SH-SY5Y (cell line): ENCODE measurements around the gene OSBPL3.

Experiments
- GATA2 ChIP-seq: IDR thresholded peaks from 2 replicates; pipeline ENCODE4 v1.6.1; 2011; ENCODE audit warnings: mild to moderate bottlenecking, low read depth, low read length
- GATA3 ChIP-seq: IDR thresholded peaks from 2 replicates; pipeline ENCODE4 v1.6.1; 2011; ENCODE audit warnings: low read depth, mild to moderate bottlenecking, low read length, moderate library complexity

The OSBPL3 gene

DNA sequence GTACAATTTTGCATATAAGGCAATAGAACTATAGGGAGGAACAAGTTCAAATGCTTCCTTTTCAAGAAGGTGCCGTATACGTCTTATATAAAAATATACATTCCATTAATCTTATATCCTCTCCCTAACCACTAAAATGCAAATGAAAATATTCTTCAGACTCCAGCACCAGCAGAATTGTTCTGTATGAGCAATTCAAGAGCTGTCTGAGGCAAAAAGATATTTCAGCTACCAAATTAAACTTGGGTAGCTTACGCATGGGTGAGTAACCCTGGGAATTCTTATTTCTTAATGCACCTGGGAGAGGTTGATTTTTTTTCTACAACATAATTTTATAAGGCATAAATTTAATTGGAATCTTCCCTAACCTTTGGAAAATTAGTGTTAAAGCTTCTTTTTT, 180.5 kb downstream of the OSBPL3 start:
- no peak for TF ChIP-seq GATA3
- no peak for TF ChIP-seq GATA2

DNA sequence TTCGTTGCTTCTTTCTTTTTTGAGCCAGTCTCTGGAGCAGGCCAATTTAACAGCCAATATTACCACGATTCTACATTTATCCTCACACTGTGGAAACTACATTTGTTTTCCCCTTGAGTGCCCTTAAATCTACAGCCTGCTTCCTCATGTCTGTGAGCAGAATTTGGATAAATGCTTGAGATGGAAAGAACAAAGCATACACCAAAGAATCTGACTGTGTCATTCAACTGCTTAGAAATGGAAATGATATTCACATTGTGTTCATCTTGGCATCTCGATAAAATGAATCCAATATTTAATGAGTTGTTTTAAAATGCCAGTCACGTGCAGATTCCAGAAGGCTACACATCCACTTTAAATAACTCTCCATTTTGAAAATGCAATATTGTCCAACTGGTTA, 181.7 kb downstream of the OSBPL3 start:
- no peak for TF ChIP-seq GATA2
- TF ChIP-seq GATA3: no peak

GRCh38 chr7:24797270-24797669, 182.7 kb downstream of the OSBPL3 start:
- TF ChIP-seq GATA3 (no peak), GATA2 (no peak)

- TF ChIP-seq GATA3 (no peak), GATA2 (no peak)
Measured at GRCh38 chr7:24795407-24795767, 184.6 kb downstream of the OSBPL3 start.

DNA sequence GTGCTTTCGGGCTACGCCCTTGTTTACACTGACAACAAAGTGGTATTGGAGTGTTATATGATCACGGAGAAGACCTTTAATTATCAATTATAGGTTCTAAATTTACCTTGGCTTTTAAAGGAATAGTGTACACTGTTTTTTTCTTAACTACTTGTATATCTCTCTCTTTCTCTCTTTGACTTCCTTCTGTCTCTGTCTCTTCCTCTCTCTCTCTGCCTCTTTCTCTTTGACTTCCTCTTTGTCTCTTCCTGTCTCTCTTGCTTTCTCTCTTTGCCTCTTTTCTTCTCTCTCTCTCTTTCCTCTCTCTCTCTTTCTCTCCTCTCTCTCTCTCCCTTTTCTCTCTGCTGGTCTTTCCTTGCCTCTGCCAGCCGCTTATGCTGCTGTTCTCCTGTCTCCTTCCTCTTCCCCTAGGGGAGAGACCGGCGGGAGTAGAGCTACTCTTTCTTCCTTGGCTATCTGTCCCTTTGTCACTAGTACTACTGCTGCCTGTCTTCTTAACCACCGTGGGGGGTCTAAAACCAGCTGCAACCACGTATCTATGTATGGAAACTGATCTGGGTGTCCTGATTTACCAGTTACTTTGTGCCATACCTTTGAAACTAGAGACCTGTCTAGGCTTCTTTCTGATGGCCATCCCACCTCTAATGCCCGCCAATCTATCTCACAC, 185.9 kb downstream of the OSBPL3 start:
- TF ChIP-seq GATA2 (no peak), GATA3 (no peak)

DNA sequence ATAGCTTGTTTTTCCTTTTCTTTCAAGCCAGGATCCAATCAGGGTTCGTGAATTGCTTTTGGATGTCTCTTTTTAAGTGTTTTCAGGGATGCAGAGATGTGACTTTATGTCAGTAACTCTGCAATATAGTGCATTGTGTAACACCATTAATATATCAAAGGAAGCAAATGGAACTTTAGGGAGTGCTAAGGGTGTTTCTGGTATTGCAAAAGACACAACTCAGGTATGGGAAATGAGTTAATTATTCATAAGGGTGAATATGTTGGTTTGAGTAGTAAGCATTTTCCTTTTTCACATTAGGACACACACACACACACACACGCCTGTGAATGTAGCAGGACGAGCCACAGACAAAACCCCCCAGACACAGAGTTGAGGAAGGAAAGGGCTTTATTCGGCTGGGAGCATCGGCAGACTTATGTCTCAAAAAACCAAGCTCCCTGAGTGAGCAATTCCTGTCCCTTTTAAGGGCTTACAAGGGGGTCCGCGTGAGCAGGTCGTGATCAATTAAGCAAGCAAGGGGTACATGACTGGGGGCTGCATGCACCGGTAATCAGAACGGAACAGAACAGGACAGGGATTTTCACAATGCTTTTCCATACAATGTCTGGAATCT, 190.9 kb downstream of the OSBPL3 start:
- TF ChIP-seq GATA3 (no peak), GATA2 (no peak)

DNA sequence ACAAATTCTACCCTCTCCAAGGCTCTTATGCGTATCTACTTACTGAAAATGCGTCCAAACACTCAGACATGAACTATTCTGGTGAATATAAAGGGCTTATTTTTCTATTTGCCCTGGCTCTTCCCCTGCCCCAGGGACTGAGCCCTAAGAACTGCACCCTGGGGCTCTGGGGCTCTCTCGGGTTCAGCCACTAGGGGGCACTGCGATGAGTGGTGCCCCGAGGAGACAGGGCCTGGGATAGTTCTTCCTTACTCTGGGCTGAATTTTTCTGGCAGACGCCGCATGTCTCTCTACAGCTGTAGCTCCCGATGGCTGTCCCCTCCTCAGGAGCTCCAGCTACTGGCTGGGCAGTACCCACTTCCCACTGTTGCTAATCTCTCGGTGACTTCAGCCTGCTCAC, 191.9 kb downstream of the OSBPL3 start:
- TF ChIP-seq GATA2 (no peak), GATA3 (no peak)

DNA sequence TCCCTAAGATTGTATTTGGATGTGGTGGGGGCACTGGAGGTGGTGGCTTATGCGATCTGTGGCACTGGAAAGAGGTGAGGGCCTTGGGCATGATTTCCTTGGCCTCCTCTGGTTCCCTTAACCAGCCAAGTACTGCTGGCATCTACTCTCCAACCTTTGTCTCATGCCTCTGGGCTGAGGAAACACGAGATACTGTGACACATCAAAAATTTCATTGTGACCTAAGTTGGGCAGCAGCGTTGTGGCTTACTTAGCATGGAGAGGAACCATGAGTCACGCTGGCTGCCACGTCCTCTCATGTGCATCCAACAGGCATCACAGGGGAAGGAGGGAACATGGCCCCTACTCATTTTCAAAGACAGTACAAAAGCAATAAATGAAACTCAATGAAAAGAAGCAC, 193.0 kb downstream of the OSBPL3 start:
- TF ChIP-seq GATA2 (no peak), GATA3 (no peak)

DNA sequence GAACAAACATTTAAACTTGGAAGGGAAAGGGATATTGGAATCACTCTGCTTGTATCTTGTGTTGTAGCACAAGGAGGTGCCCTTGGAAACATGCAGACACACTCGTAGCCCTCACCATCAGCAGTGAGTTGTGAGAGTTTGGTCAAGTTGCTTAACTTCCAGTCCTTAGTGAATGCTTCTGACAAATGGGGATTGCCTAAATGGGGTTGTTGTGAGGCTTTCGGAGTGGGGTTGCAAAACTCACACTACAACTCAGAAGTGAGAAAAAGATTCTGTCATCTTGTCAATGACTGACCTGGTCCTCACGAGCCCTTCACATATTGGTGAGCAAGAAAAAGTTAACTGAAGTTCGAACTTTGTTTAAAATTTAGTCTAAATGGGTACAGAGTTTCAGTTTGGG, 193.7 kb downstream of the OSBPL3 start:
- TF ChIP-seq GATA2 (no peak), GATA3 (no peak)

DNA sequence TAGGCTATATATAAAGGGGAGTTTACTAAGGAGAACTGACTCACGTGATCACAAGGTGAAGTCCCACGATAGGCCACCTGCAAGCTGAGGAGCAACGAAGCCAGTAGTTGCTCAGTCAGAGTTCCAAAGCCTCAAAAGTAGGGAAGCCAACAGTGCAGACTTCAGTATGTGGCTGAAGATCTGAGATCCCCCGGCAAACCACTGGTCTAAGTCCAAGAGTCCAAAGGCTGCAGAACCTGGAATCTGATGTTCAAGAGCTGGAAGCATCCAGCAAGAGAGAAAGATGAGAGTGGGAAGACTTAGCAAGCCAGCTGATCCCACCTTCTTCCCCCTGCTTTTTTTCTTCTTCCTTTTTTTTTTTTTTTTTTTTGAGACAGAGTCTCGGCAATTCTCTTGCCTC, 195.7 kb downstream of the OSBPL3 start:
- TF ChIP-seq GATA3 (no peak), GATA2 (no peak)

DNA sequence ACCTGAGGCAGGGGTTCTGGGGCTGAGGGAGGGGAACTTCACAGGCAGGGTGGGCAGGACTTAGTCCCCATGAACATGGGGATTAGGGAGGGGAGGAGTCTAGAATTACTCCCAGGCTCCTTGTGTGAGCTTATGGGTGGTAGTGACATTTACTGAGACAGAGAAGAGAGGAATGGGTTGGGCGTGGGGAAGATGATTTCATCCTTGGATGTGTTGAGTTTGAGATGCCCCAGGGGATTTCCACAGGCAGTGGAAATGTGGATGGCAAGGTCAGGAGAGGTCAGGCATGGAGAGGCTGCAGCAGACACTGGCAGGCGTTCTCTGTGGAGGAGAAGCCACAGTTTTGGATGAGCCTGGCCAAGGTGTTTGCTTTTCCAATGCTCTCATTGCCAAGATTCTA, 196.3 kb downstream of the OSBPL3 start:
- TF ChIP-seq GATA3 (no peak), GATA2 (no peak)

GRCh38 chr7:24781106-24781505, 198.9 kb downstream of the OSBPL3 start:
- no peak for TF ChIP-seq GATA3
- no peak for TF ChIP-seq GATA2

DNA sequence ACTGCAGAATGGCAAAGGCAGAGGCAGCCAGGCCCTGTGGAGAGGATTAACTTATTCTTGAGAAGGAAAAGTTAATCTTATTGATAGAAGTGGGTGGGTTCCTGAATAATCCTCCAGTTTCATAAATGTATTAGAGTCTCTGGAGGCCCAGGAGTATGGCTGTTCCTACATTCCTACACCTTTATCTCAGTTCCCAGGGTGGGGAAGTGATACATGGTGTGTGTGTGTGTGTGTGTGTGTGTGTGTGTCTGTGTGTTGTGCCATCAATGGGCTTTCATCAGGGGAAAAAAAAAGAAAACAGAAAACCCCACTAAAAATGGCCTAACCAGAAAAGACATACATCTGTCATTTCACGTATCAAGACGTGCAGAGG, 200.7 kb downstream of the OSBPL3 start:
- TF ChIP-seq GATA3 (no peak), GATA2 (no peak)

DNA sequence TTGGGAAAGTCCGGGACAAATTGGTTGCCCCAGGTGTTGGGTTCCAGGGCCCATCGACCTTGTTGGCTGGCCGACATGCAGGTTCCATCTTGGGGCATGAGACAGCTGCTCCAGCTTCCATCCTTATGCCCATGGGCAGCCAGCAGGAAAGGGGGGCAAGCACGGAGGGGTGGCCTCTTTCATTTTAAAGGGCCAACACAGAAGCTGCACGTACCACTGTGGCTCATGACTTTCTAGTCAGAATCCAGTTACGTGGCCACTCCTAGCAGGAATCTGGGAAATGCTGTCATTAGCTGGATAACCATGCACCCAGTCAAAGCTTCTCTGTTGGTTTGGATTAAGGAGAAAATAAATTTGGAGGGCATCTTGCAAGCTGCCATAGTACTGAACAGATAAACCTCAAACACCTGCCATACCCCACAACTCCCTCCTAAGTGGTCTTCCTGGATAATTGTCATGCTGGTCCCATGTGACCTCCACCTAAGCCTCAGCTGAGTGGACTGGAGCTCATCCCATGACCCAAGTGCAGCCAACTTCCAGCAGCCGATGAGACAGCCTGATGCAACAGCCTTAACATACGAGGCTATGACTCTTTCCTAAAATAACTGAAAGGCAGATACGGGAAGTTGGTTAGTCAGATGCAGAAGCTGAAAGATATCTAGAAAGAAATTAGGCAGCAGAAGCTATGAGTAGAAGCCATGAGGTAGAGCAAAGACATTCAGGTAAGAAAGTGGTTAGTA, 201.3 kb downstream of the OSBPL3 start:
- no peak for TF ChIP-seq GATA2
- no peak for TF ChIP-seq GATA3

GRCh38 chr7:24777806-24778205, 202.2 kb downstream of the OSBPL3 start:
- TF ChIP-seq GATA2 (no peak), GATA3 (no peak)

GRCh38 chr7:24773646-24774045, 206.3 kb downstream of the OSBPL3 start:
- TF ChIP-seq GATA3 (no peak), GATA2 (no peak)
